ENCODE data around the gene RGS3.

Gene RGS3

GRCh38 chr9:113589407-113589806 lies 125.9 kb downstream of the RGS3 start:
- Mint-ChIP-seq H3K4me3 (no peak overlapping the region), H3K9me3 (no peaks in the 10 kb centered on the region), H3K36me3 (peaks cover 79% of the 10 kb centered on the region), H3K4me1 (peaks cover 74% of the 10 kb centered on the region), H3K27ac (peak overlapping the region; percentile 81)
- no peak for DNase-seq (ENCODE audit: low spot score in 2 of 2)
- ATAC-seq: peak; percentile 24

GRCh38 chr9:113589890-113590289 lies 126.4 kb downstream of the RGS3 start:
- H3K9me3 Mint-ChIP-seq: no peaks in the 10 kb centered on the region
- no peak for ATAC-seq

GRCh38 chr9:113590389-113590788 lies 126.9 kb downstream of the RGS3 start:
- Mint-ChIP-seq H3K4me1 (peaks cover 65% of the 10 kb centered on the region), H3K27ac (peak overlapping the region; percentile 81), H3K36me3 (peaks cover 78% of the 10 kb centered on the region), H3K4me3 (no peak overlapping the region), H3K9me3 (no peaks in the 10 kb centered on the region)
- DNase-seq (ENCODE audit: low spot score in 2 of 2) (no peak), ATAC-seq (no peak)

More at GRCh38 chr9:113589890-113590289, 126.4 kb downstream of the RGS3 start:
- peaks cover 78% of the 10 kb centered on the region for H3K36me3 Mint-ChIP-seq
- peaks cover 69% of the 10 kb centered on the region for H3K4me1 Mint-ChIP-seq
- peak overlapping the region; percentile 81 for H3K27ac Mint-ChIP-seq
- no peak overlapping the region for H3K4me3 Mint-ChIP-seq
- DNase-seq (ENCODE audit: low spot score in 2 of 2): no peak

GRCh38 chr9:113590991-113591898 lies 127.7 kb downstream of the RGS3 start:
- Mint-ChIP-seq H3K4me3 (no peak overlapping the region), H3K27ac (peak overlapping the region; percentile 86), H3K9me3 (no peaks in the 10 kb centered on the region), H3K36me3 (peaks cover 78% of the 10 kb centered on the region), H3K4me1 (peaks cover 56% of the 10 kb centered on the region)
- ATAC-seq: peak; percentile 75
- DNase-seq (ENCODE audit: low spot score in 2 of 2): peak; percentile 58 to 86

- H3K27ac Mint-ChIP-seq: peak overlapping the region; percentile 86
- peaks cover 52% of the 10 kb centered on the region for H3K4me1 Mint-ChIP-seq
- H3K36me3 Mint-ChIP-seq: peaks cover 78% of the 10 kb centered on the region
- no peak for DNase-seq (ENCODE audit: low spot score in 2 of 2)
- ATAC-seq: no peak
- H3K4me3 Mint-ChIP-seq: no peak overlapping the region
- H3K9me3 Mint-ChIP-seq: no peaks in the 10 kb centered on the region
Observed at GRCh38 chr9:113591899-113592625, 128.5 kb downstream of the RGS3 start.

- Mint-ChIP-seq H3K9me3 (no peaks in the 10 kb centered on the region), H3K27ac (peak overlapping the region; percentile 86), H3K4me1 (peaks cover 49% of the 10 kb centered on the region), H3K4me3 (peak overlapping the region; percentile 30), H3K36me3 (peaks cover 78% of the 10 kb centered on the region)
- no peak for ATAC-seq
- DNase-seq (ENCODE audit: low spot score in 2 of 2): no peak
Observed at GRCh38 chr9:113592876-113593575, 129.5 kb downstream of the RGS3 start.

GRCh38 chr9:113593682-113594281 lies 130.3 kb downstream of the RGS3 start:
- no peak for ATAC-seq
- no peak for DNase-seq (ENCODE audit: low spot score in 2 of 2)
- Mint-ChIP-seq H3K4me1 (peaks cover 44% of the 10 kb centered on the region), H3K9me3 (no peaks in the 10 kb centered on the region), H3K36me3 (peaks cover 82% of the 10 kb centered on the region), H3K4me3 (no peak overlapping the region), H3K27ac (peak overlapping the region; percentile 86)

GRCh38 chr9:113594484-113595299 lies 131.2 kb downstream of the RGS3 start:
- Mint-ChIP-seq H3K9me3 (no peaks in the 10 kb centered on the region), H3K36me3 (peaks cover 80% of the 10 kb centered on the region), H3K27ac (peak overlapping the region; percentile 86), H3K4me1 (peaks cover 36% of the 10 kb centered on the region), H3K4me3 (no peak overlapping the region)
- no peak for ATAC-seq
- DNase-seq (ENCODE audit: low spot score in 2 of 2): no peak

- Mint-ChIP-seq H3K9me3 (no peaks in the 10 kb centered on the region), H3K4me3 (no peak overlapping the region), H3K27ac (peak overlapping the region; percentile 78), H3K36me3 (peaks cover 87% of the 10 kb centered on the region), H3K4me1 (peaks cover 27% of the 10 kb centered on the region)
- ATAC-seq (no peak), DNase-seq (ENCODE audit: low spot score in 2 of 2) (no peak)
Observed at GRCh38 chr9:113596616-113597320, 133.2 kb downstream of the RGS3 start.

- H3K9me3 Mint-ChIP-seq: no peaks in the 10 kb centered on the region
- H3K4me3 Mint-ChIP-seq: no peak overlapping the region
- no peak for DNase-seq (ENCODE audit: low spot score in 2 of 2)
- peaks cover 23% of the 10 kb centered on the region for H3K4me1 Mint-ChIP-seq
- H3K36me3 Mint-ChIP-seq: peaks cover 85% of the 10 kb centered on the region
- H3K27ac Mint-ChIP-seq: peak overlapping the region; percentile 61
- ATAC-seq: no peak
Observed at GRCh38 chr9:113597390-113598241, 134.1 kb downstream of the RGS3 start.

- ATAC-seq: no peak
Observed at GRCh38 chr9:113598451-113598850, 134.9 kb downstream of the RGS3 start.

GRCh38 chr9:113598883-113599282 lies 135.4 kb downstream of the RGS3 start:
- no peaks in the 10 kb centered on the region for H3K9me3 Mint-ChIP-seq
- H3K36me3 Mint-ChIP-seq: peaks cover 72% of the 10 kb centered on the region
- no peak overlapping the region for H3K4me3 Mint-ChIP-seq
- H3K27ac Mint-ChIP-seq: peak overlapping the region; percentile 61
- DNase-seq (ENCODE audit: low spot score in 2 of 2) (no peak), ATAC-seq (no peak)
- H3K4me1 Mint-ChIP-seq: peaks cover 18% of the 10 kb centered on the region

More at GRCh38 chr9:113598451-113598850, 134.9 kb downstream of the RGS3 start:
- Mint-ChIP-seq H3K9me3 (no peaks in the 10 kb centered on the region), H3K4me1 (peaks cover 18% of the 10 kb centered on the region), H3K4me3 (no peak overlapping the region), H3K36me3 (peaks cover 76% of the 10 kb centered on the region), H3K27ac (peak overlapping the region; percentile 61)
- DNase-seq (ENCODE audit: low spot score in 2 of 2): no peak

- peaks cover 65% of the 10 kb centered on the region for H3K36me3 Mint-ChIP-seq
- H3K4me3 Mint-ChIP-seq: no peak overlapping the region
- no peaks in the 10 kb centered on the region for H3K9me3 Mint-ChIP-seq
- peak overlapping the region; percentile 76 for H3K27ac Mint-ChIP-seq
- no peak for ATAC-seq
- H3K4me1 Mint-ChIP-seq: peaks cover 18% of the 10 kb centered on the region
- DNase-seq (ENCODE audit: low spot score in 2 of 2): no peak
Observed at GRCh38 chr9:113599646-113600022, 136.1 kb downstream of the RGS3 start.
